Adrenal gland (tissue), 12 donors: ENCODE results near the gene NAV2. TPM values are rescaled to one million over a fixed set of nuclear protein-coding genes. Genes with fewer than 3 reads are reported as not detected.

Experiments used
- DNase-seq, 7 donors: peaks; one replicate each; pipeline ENCODE4 v3.0.0-alpha.2; 2019 to 2020
- H3K27ac ChIP-seq, 5 donors: fragments of 200-600 bp; sonication (generic) in 4 of 5; 1 replicate in 3 of 5; 2 replicates in 2 of 5; pipeline versions ENCODE4 v1.5.1 to v1.8.0; 2016 to 2020; ENCODE audit warnings: mild to moderate bottlenecking in 1 of 5
- H3K27me3 ChIP-seq: fragments of 200-600 bp; 2 replicates; pipeline ENCODE4 v1.8.0; 2021
- H3K36me3 ChIP-seq, 2 donors: fragments of 200-600 bp; replicated peaks in 1 of 2; 1 replicate in 1 of 2; 2 replicates in 1 of 2; pipeline versions ENCODE4 v1.5.1 to v1.8.0; 2018 to 2022
- H3K4me1 ChIP-seq, 2 donors: fragments of 200-600 bp; replicated peaks in 1 of 2; 1 replicate in 1 of 2; 2 replicates in 1 of 2; pipeline versions ENCODE4 v1.5.1 to v1.8.0; 2018 to 2021
- H3K4me3 ChIP-seq, 4 donors: fragments of 200-600 bp; sonication (generic) in 3 of 4; one replicate each; pipeline ENCODE4 v1.5.1; 2016 to 2018
- H3K9me3 ChIP-seq, 3 donors: fragments of 200-600 bp; sonication (generic) in 1 of 3; replicated peaks in 1 of 3; 1 replicate in 2 of 3; 2 replicates in 1 of 3; pipeline versions ENCODE4 v1.5.1 to v1.8.0; 2016 to 2021
- POLR2A ChIP-seq, 2 donors: fragments of 450-650 bp; IDR thresholded peaks; one replicate each; pipeline ENCODE4 v1.6.1; 2017; ENCODE audit warnings: antibody characterized with exemption in 2 of 2, mild to moderate bottlenecking in 2 of 2, moderate library complexity in 1 of 2
- WGBS, 4 donors: extraction: QIAGEN DNeasy Blood & Tissue Kit in 2 of 4; methylation state at CpG; one replicate each; pipeline versions ENCODE4 v1.1.5 to v1.1.7; 2013 to 2017; 5-methylcytosine and 5-hydroxymethylcytosine counted together
- intact Hi-C, 2 donors: fragments of 100-400 bp; cut with DNase I; formaldehyde crosslinking; loops; one replicate each; pipeline versions ENCODE4 v1.14.1 to v1.15.0; 2022 to 2023
- polyA plus RNA-seq, 3 donors: library from polyadenylated mRNA; stranded (reverse); fragments of 200-250 nt in 2 of 3; fragments of 350-450 nt in 1 of 3; fragmentation: Illumina TruSeq in 1 of 3; extraction: RNeasy Lipid Tissue Mini Kit (QIAGEN cat#74804) in 1 of 3; gene quantifications; one replicate each; pipeline ENCODE4 v1.2.3, GENCODE V29; 2013 to 2014
- total RNA-seq, 9 donors: library from RNA; depleted of rRNA in 4 of 9; stranded (reverse); fragments of >200 nt in 4 of 9; fragments of 120-200 nt in 1 of 9; fragmentation: NEBNext Ultra II Directional in 1 of 9; extraction: Animal tissue kit (Norgen Biotek cat#: 25700) in 1 of 9; gene quantifications; one replicate each; pipeline versions ENCODE4 v1.1.0 to v1.2.4, GENCODE V29; 2013 to 2023
- TF ChIP-seq, protein P1 (sequence below), 6 experiments: fragments of 450-650 bp in 4 of 6; fragments of 200-600 bp in 2 of 6; sonication (generic) in 1 of 6; IDR thresholded peaks; 1 replicate in 5 of 6; 2 replicates in 1 of 6; pipeline versions ENCODE4 v1.5.1 to v1.8.0; 2016 to 2021; ENCODE audit warnings: antibody characterized with exemption in 6 of 6, mild to moderate bottlenecking in 2 of 6, moderate library complexity in 1 of 6
- donor health status: healthy with polysubstance abuse.
- donor health status: Bipolar disorder and iron deficiency.
- donor health status: DM: yes; HTN: yes; CAD: no.
- donor health status: DM: no; HTN: no; CAD: no.
- donor health status: DM: no; HTN: no; CAD: no.
- donor health status: DM: yes; HTN: yes; CAD: no.

Gene NAV2
- total and polyA plus RNA-seq, 12 donors, result 1.6 to 9.2 (median 5.5) TPM

DNA sequence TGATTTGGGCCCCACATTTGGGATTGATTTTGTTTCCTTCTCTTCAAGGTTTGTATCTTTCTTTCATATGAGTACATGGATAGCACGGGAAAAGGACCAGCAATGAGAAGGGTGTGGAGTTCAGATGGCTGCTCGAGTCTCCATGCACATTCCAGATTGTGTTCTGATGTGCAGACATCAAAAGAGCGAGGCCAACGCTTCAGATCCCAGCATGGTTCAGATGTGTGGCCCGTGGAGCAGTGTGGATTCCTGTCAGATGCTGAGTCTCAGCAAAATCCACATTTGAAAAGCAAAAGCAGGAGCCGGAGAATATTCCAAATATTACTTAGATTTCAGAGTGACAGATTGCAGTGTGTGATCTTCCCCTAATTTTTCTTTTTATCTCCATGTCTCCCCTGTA is 228.2 kb downstream of the NAV2 start:
- intact Hi-C loops, result no loop called here
- no peak overlapping the region for H3K27ac ChIP-seq
- H3K9me3 ChIP-seq, result no peaks in the 10 kb centered on the region
- no peak for TF ChIP-seq POLR2A (IDR thresholded peaks at IDR 0.05)
- TF ChIP-seq, protein P1, sequence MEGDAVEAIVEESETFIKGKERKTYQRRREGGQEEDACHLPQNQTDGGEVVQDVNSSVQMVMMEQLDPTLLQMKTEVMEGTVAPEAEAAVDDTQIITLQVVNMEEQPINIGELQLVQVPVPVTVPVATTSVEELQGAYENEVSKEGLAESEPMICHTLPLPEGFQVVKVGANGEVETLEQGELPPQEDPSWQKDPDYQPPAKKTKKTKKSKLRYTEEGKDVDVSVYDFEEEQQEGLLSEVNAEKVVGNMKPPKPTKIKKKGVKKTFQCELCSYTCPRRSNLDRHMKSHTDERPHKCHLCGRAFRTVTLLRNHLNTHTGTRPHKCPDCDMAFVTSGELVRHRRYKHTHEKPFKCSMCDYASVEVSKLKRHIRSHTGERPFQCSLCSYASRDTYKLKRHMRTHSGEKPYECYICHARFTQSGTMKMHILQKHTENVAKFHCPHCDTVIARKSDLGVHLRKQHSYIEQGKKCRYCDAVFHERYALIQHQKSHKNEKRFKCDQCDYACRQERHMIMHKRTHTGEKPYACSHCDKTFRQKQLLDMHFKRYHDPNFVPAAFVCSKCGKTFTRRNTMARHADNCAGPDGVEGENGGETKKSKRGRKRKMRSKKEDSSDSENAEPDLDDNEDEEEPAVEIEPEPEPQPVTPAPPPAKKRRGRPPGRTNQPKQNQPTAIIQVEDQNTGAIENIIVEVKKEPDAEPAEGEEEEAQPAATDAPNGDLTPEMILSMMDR (IDR thresholded peaks at IDR 0.05), result no peak
- H3K27me3 ChIP-seq, result no peaks in the 10 kb centered on the region
- no peak for DNase-seq
- no peaks in the 10 kb centered on the region for H3K36me3 ChIP-seq
- no peak overlapping the region for H3K4me3 ChIP-seq
- WGBS, 4 donors, result 86 to 98% (median 93%) methylated on average over 6 of the region's 6 CpGs
- H3K4me1 ChIP-seq, result no peaks in the 10 kb centered on the region

DNA sequence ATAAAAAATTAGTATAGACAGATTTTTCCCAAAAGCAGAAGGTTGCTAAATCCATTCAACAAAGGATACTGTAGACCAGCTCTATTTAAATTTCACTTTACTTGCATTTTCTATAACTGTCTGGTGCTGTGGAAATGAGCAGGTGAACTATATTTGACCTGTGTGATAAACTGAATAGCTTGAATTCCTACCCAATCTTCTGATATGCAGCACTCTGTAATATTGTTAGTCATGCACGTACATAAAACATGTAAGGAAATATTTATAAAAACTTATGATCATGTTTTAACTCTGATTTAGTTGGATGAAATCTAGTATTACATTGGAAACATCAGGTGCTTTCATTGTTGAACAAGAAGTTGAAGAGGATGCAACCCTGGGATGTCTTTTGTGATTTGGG is 234.0 kb downstream of the NAV2 start:
- H3K36me3 ChIP-seq, result peaks cover 0 to 9% of the 10 kb centered on the region in 2 donors
- DNase-seq, result no peak
- WGBS, 4 donors, result 85 to 100% (median 92%) methylated on average over 1 of the region's 1 CpG
- TF ChIP-seq, protein P1 (IDR thresholded peaks at IDR 0.05), result no peak
- TF ChIP-seq POLR2A (IDR thresholded peaks at IDR 0.05), result no peak
- H3K4me1 ChIP-seq, result peaks cover 0 to 2% of the 10 kb centered on the region in 2 donors
- no peak overlapping the region for H3K27ac ChIP-seq
- intact Hi-C loops, result loop anchor here in 1 of 2 donors (5.0 kb wide), 1 partner anchor 186 kb away; no protein-coding TSS in a partner anchor
- H3K27me3 ChIP-seq, result no peaks in the 10 kb centered on the region
- H3K4me3 ChIP-seq, result no peak overlapping the region
- no peaks in the 10 kb centered on the region for H3K9me3 ChIP-seq

DNA sequence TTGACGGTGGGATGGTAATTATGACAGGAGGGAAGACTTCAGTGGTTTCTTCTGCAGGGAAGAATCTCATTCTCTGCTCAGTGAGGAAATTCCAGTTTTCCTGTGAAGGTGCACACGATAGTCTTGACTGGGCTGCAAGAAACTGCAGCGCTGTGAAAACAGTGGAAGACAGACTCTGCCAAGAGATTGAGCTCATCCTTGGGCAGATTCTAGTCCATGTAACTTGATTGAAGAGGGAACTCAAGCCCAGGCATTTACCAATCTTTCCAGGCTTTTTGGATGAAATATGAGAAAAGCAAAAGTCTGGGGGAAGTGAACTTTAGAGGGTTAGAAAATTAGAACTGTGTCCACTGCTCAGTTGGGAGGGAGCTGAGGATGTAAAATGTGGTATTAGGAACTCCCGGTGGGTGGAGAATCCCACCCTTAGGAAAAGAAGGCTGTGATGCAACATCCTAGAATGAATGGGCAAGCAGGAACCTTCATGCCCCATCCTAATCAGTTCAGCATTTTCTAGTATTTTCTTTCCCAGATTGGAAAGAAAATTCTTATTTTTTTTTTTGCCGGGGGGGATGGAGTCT is 235.0 kb downstream of the NAV2 start:
- TF ChIP-seq POLR2A (IDR thresholded peaks at IDR 0.05), result no peak
- H3K27ac ChIP-seq, result no peak overlapping the region
- intact Hi-C loops, result loop anchor here in 1 of 2 donors (5.0 kb wide), 1 partner anchor 185 kb away; no protein-coding TSS in a partner anchor
- H3K36me3 ChIP-seq, result peaks cover 0 to 9% of the 10 kb centered on the region in 2 donors
- peaks cover 0 to 7% of the 10 kb centered on the region in 2 donors for H3K4me1 ChIP-seq
- H3K9me3 ChIP-seq, result no peaks in the 10 kb centered on the region
- 62 to 74% (median 71%) methylated on average over 5 of the region's 5 CpGs for WGBS, 4 donors
- H3K4me3 ChIP-seq, result no peak overlapping the region
- H3K27me3 ChIP-seq, result no peaks in the 10 kb centered on the region
- DNase-seq, result no peak

DNA sequence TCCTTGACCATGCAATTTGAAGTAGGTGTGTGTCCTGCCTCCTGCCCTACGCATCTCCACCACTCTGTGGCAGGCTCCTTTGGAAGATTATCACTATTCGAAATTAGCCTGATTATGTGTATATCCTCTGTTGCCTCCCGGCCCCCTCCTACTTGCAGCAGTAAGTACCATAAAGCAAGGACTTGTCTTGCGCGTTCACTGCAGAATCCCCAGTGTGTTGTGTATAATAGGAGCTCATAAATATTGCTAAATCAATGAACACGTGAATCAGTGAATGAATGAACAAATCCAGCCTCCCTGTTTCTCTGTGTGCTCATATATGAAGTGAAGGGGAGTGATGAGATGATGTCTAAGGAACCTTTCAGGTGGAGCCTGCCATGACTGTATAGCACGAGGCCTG is 237.0 kb downstream of the NAV2 start:
- no peaks in the 10 kb centered on the region for H3K27me3 ChIP-seq
- no peak for DNase-seq
- no peaks in the 10 kb centered on the region for H3K9me3 ChIP-seq
- no peak overlapping the region for H3K4me3 ChIP-seq
- no peak overlapping the region for H3K27ac ChIP-seq
- peaks cover 0 to 7% of the 10 kb centered on the region in 2 donors for H3K4me1 ChIP-seq
- WGBS, 4 donors, result 88 to 93% (median 92%) methylated on average over 7 of the region's 7 CpGs
- peaks cover 0 to 9% of the 10 kb centered on the region in 2 donors for H3K36me3 ChIP-seq
- TF ChIP-seq, protein P1 (IDR thresholded peaks at IDR 0.05), result no peak
- no peak for TF ChIP-seq POLR2A (IDR thresholded peaks at IDR 0.05)
- intact Hi-C loops, result loop anchor here (5.0 to 10.0 kb wide), 5 partner anchors 155 to 405 kb away; no protein-coding TSS in a partner anchor
